RPMI8226 (cell line): ENCODE results near the gene SYCE1.
"Not testable (repeated sequence)": the region's sequence is repeated elsewhere in the genome, so short reads cannot be mapped to it uniquely, and the experiment has no call there.

ENCODE experiments used
- DNase-seq: peaks from one replicate; pipeline ENCODE4 v3.0.0-alpha.2; 2015

SYCE1 gene, protein sequence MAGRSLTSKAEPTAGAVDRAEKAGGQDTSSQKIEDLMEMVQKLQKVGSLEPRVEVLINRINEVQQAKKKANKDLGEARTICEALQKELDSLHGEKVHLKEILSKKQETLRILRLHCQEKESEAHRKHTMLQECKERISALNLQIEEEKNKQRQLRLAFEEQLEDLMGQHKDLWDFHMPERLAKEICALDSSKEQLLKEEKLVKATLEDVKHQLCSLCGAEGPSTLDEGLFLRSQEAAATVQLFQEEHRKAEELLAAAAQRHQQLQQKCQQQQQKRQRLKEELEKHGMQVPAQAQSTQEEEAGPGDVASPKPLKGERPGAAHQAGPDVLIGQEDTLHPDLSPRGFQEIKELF

DNA sequence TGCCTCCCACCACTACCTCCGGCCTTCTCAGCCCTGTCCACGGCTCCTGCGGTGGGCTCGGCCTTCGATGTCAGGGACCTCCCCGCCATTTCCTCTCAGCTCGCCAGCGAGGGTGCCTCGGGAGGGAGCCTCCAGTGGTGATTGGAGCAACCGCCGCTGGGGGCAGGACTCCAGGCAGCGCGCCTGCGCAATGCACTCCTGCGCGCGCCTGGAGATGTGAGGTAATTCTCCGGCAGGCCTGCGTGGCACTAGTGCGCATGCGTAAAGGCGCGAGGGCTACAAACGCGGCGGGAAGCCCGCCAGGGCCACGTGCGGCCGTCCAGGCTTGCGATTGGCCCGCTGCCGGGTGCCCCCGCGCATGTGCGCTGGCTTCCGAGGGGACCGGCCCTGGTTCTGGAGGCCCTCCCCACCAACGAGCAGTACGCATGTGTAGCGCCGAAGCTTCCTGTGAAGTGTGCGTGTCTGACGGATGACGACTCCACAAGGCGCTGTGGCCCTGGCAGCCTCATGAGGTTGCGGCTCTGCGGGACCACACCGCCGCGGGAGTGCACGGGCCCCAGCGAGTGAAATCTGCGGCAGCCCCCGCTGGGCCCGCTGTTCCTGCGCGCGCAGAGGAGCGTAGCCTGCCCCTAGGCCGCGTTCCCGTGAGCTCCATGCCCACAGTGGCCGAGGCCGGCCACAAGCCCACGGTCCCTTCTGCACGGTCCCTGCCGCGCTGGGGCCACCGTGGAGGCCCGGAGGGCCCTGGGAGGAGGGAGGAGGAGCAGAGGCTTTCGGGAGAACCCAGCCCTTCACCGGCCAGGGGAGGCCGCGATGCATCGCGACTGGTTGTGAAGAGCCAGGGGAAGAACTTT lies at the start of gene SYCE1:
TSS of gene SYCE1 (minus strand) at position 143 of the 854 bp plus-strand sequence. CDS start at position 89, 54 bp downstream.
- no peak for DNase-seq

DNA sequence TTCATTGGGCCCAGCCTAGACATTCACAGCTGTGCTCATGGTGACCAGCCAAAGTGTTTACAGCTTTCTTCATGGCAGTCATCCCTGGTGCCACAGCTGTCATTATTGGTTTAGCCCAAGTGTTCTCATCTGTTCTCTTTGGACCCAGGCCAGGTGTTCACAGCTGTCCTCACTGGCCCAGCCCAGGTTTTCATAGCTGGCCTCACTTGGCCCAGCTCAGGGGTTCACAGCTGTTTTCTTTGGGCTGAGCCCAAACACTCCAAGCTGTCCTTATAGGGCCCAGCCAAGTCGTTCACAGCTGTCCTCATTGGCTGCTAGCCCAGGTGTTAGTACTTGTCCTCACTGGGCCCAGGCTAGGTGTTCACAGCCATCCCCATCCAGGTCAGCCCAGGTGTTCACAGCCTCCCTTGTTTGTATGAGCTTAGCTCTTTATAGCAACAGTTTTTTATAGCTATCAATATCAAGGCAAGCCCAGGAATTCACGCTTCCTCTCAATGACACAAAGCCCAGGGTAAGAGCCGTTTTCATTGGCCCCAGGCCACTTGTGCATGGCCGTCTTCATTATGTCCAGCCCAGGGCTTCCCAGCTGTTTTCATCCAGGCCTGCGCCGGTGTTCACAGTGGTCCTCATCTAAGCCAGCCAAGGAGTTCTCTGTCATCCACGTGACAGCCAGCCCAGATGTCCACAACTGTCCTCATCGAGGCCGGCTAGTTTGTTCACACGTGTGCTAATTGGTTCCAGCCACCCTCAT lies 49.6 kb upstream of the SYCE1 start:
- DNase-seq = peak; percentile 66

- DNase-seq = no peak
Observed at GRCh38 chr10:133613699-133614098, 48.3 kb upstream of the SYCE1 start.

- no peak for DNase-seq
Observed at GRCh38 chr10:133611079-133611478, 45.7 kb upstream of the SYCE1 start.

DNA sequence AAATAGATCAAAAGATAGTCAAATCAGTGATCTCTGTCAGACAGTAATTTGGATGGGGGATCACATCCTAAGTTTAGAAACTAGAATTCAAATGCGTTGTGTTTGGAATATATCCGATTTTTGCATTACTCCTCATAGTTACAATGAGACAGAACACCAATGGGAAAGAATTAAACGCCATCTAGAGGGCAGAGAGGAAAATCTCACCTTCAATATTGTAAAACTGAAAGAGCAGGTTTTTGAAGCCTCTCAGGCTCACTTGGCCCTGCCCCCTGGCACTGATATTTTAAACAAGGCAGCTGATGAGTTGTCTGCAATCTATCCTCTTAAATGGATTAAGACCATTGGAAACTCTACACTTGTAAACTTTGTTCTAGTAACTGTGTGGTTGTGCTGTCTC lies 43.5 kb upstream of the SYCE1 start:
- DNase-seq = peak; percentile 2

DNA sequence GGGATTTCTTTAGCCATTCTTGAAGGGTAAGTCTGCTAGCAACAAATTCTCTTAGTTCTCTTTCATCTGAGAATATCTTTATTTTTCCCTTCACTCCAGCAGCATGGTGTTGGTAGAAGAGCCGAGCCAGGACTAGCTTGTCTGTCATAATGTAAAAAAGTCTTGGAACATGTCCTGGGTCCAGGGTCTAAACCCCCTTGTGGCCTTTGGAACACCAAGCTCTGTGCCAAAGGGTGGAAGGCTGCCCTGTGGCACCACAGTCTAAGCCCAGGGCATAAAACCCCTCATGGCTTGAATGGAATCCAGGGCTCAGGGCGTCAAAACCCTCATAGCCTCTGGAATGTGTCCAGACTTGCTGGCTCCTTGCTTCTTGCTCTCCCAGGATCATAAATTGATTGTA lies 38.1 kb upstream of the SYCE1 start:
- not testable (repeated sequence) for DNase-seq

DNA sequence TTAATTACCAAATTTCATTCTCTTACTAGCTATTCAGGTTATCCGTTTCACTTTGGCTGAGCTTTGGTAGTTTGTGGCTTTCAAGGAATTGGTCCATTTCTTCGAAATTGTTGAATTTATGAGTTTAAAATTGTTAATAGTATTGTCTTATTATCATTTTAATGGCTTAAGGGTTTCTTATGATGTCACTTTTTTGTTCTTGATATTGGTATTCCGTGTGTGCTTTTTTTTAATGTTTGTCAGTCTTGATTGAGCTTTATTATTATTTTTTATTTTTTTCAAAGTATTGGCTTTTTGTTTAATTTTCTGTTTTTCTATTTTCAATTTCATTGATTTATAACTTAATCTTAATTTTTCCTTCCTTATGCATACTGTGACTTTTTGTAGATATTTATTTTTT lies 35.3 kb upstream of the SYCE1 start:
- no peak for DNase-seq

DNA sequence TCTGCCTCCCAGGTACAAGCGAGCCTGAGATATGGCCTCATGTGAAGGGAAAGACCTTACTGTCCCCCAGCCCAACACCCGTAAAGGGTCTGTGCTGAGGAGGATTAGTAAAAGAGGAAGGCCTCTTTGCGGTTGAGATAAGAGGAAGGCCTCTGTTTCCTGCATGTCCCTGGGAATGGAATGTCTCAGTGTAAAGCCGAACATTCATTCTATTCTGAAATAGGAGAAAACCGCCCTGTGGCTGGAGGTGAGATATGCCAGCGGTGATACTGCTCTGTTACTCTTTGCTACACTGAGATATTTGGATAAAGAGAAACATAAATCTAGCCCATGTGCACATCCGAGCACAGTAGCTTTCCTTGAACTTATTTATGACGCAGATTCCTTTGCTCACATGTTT lies 34.5 kb upstream of the SYCE1 start:
- not testable (repeated sequence) for DNase-seq

DNA sequence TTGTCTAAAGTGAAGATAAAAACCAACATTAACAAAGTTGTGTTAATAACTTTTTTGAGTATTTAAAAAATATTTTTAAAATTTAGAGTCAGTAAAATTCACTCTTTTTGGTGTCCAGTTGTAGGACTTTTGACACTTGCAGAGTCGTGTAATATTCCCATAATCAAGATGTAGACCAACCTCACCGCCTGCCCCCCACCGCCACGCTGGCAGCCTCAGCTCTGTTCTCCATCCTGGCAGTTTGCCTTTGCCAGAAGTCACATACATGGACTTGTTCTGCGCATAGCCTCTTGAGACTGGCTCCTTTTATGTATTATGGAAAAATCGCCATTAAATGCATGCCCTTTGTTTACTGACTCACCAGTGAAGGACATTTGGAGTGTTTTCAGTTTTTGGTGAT lies 27.3 kb upstream of the SYCE1 start:
- DNase-seq = no peak

GRCh38 chr10:133590970-133591359 lies 25.6 kb upstream of the SYCE1 start:
- no peak for DNase-seq

DNA sequence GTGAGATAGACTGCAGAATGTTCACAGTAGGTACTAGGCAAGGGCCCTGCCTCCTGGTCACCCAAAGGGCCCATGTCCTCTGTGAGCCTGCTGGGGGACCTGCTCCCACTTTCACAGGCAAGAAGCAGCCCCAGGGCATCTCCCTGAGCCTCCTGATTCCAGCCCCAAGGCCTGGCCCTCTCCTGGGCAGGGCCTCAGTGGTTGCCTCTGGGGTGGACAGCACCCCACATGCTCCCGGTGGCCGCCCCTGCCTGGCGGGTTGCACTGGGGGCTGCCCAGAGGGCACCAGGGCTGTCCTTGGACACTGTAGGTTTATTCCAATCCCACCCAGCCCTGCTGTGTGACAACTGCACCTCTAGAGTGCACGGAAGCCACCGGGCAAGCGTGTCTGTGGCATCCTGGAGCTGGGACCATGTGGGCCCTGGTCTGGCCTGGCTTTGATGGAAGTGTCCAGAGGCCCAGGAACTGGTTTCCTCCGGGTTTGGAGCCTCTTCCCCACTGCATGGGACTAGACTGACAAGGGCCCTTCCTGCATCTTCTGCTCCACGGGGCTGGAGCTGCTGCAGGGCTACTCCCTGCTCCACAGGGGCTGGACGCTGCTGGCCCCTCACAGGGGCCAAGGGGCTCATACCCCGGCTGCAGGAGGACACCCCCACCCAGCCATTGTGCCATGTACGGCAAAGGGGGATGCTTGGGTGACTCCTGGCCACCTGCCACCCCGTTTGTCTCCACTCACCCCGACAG lies 25.0 kb upstream of the SYCE1 start:
- DNase-seq = no peak

- DNase-seq = not testable (repeated sequence)
Observed at GRCh38 chr10:133577037-133577436, 11.7 kb upstream of the SYCE1 start.

GRCh38 chr10:133573460-133573859 lies 8.1 kb upstream of the SYCE1 start:
- DNase-seq = not testable (repeated sequence)

DNA sequence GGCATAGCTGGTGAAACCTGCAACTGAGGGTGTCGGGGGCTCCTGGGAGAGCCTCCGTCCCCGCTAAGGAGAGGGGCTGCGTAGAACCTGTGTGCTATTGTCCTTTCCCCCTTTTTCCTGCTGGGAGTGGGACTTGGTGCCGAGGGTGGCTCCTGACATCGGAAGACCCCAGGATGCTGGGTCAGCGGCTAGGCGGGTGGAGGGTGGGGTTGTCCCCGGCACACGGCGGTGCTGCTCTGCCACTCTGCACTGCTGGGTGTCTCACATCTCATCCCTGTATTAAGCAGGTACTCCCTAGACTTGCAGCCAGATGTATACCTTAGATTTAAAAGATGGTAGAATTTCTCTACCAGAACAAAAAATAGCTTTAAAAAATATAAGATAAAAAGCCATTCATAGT lies 6.7 kb upstream of the SYCE1 start:
- not testable (repeated sequence) for DNase-seq

- not testable (repeated sequence) for DNase-seq
Observed at GRCh38 chr10:133569801-133570200, 4.4 kb upstream of the SYCE1 start.

GRCh38 chr10:133568831-133569527 lies 3.6 kb upstream of the SYCE1 start:
- not testable (repeated sequence) for DNase-seq

DNA sequence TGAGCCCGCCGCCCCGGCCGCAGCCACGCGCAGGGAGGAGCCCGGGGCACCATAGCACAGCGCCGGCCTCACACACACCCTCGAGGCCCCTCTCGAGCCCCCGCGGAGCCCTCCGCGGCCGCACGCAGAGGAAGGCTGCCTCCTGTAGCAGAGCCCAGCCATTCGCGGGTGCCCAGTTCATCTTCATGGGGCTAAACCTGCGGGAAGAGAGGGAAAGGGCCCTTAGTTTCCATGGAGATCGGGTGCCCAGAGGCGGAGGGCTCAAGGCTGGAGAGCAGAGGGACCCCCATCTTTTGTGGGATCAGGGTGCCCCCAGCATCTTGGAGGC lies 2.9 kb upstream of the SYCE1 start:
- no peak for DNase-seq

GRCh38 chr10:133567609-133568286 lies 2.4 kb upstream of the SYCE1 start:
- DNase-seq = no peak

GRCh38 chr10:133567119-133567518 lies 1.7 kb upstream of the SYCE1 start:
- no peak for DNase-seq

GRCh38 chr10:133564816-133565215 lies 567 bp downstream of the SYCE1 start:
- no peak for DNase-seq

DNA sequence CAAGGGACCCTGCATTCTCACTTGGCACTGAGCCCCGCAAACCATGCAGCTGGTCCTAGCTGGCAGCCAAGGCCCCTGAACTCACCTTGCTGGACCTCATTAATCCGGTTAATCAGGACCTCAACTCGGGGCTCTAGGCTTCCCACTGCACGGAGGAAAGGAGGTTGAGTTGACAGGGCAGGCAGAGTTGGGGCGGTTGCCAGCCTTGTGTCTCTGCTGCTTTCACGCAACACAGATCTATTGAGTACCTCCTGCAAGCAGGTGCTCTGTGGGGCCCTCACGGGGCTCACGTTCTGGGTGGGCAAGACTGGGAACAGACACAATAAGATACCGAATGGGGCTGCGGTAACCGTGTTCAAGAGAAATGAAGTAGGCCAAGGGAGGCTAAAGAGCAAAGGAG lies 6.2 kb downstream of the SYCE1 start:
- DNase-seq = no peak

DNA sequence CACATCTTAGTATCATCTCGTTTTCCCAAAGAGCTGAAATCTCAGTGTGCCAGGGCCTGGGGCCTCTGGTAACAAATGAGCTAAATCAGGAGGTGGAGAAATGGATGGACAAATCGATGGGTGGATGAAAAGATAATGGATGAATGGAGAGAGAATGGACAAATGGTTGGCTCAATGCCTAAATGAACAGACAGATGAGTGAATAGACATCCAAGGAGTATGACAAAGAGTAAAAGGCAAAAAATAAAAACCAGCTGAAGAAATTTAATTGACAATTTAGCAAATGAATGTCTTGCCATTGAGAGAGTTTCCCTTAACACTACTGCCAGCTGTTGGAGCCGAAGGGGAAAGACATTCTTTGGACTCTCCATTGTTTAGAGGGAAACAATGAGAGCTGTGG lies 8.0 kb downstream of the SYCE1 start:
- no peak for DNase-seq
